SK-N-MC (cell line): ENCODE measurements around the gene CIAO3.

Experiments
- EZH2 ChIP-seq: fragments of 200-600 bp; sonication (generic); IDR thresholded peaks from one replicate; pipeline ENCODE4 v1.6.1; 2017; ENCODE audit warnings: antibody characterized with exemption
- FOXP2 ChIP-seq: optimal IDR thresholded peaks from 2 replicates; pipeline ENCODE3; 2011; ENCODE audit warnings: mild to moderate bottlenecking, moderate library complexity; ENCODE audit not compliant: insufficient read depth; ENCODE audit errors: extremely low read length, control extremely low read depth
- POLR2AphosphoS5 ChIP-seq: IDR thresholded peaks from 2 replicates; pipeline ENCODE4 v1.6.1; 2012; ENCODE audit warnings: mild to moderate bottlenecking, low read depth, low read length, borderline replicate concordance

DNA sequence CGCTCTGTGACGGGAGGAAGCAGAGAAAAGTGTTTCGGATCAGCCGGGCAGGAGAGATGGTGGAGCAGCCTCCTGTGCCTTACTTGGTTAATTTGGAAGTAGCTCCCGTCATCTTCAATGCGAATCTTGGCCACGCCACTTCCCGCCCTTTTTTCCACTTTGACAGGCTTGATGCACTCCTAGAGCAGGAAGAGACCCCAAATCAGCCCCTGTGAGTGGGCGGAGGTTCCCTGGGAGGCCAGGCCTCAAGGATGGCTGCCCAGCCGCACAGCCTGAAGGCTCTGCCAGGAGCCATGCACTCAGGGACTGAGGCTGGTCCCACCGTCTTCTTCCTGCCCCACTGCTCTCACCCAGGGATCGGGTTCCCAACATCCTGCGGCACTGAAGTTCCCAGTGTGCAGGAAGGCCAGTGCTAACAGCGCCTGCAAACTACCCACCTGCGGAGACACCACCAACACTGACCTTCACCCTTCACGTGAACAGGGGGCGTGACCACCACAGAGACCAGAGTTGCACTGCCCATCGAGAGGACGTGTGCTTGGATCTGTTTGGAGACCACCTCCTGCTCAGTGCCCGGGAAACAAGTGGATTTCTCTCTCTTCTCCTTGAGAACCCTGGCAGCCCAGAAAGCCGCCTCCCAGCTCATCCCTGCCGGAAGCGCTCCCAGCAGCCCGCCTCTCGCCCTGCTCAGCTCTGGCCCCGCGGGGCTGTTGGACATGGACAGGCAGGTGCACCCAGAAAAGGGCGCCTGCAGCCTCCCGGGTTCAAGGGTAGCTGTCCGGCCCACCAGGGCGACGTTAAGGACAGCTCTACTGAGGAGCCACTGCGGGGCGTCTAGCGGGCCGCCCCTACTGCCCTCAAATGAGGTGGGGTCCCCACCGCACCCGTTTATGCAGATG lies 988 bp downstream of the CIAO3 start:
- TF ChIP-seq POLR2AphosphoS5 (no peak), EZH2 (no peak), FOXP2 (no peak)
